Superior temporal gyrus (tissue), 1 donor: ENCODE data around the gene PRDX6.
"Not testable (repeated sequence)": the region's sequence is repeated elsewhere in the genome, so short reads cannot be mapped to it uniquely, and the experiment has no call there.

Experiments
- DNase-seq: peaks from one replicate; pipeline ENCODE4 v3.0.0-alpha.2; 2016; ENCODE audit errors: extremely low spot score

PRDX6 gene

GRCh38 chr1:173477286-173478093 lies at the start of gene PRDX6:
Gene PRDX6, plus strand, starts transcription at chr1:173477335. Its CDS starts 63 bp downstream, at chr1:173477398.
- DNase-seq, result peak; percentile 83

GRCh38 chr1:173429471-173430402 lies 47.4 kb upstream of the PRDX6 start:
- DNase-seq, result peak; percentile 91

- no peak for DNase-seq
Observed at GRCh38 chr1:173430677-173431303, 46.3 kb upstream of the PRDX6 start.

- peak; percentile 99 for DNase-seq
Observed at GRCh38 chr1:173431304-173432045, 45.7 kb upstream of the PRDX6 start.

GRCh38 chr1:173432331-173432730 lies 44.8 kb upstream of the PRDX6 start:
- DNase-seq, result no peak

GRCh38 chr1:173433751-173434326 lies 43.3 kb upstream of the PRDX6 start:
- DNase-seq, result no peak

GRCh38 chr1:173436841-173437428 lies 40.2 kb upstream of the PRDX6 start:
- DNase-seq, result no peak

GRCh38 chr1:173438675-173439074 lies 38.5 kb upstream of the PRDX6 start:
- no peak for DNase-seq

GRCh38 chr1:173440430-173440829 lies 36.7 kb upstream of the PRDX6 start:
- DNase-seq, result no peak

- DNase-seq, result no peak
Observed at GRCh38 chr1:173444757-173445156, 32.4 kb upstream of the PRDX6 start.

- no peak for DNase-seq
Observed at GRCh38 chr1:173445164-173445563, 32.0 kb upstream of the PRDX6 start.

GRCh38 chr1:173445656-173446055 lies 31.5 kb upstream of the PRDX6 start:
- DNase-seq, result no peak

- no peak for DNase-seq
Observed at GRCh38 chr1:173447224-173447623, 29.9 kb upstream of the PRDX6 start.

- no peak for DNase-seq
Observed at GRCh38 chr1:173448945-173449344, 28.2 kb upstream of the PRDX6 start.

GRCh38 chr1:173451981-173452380 lies 25.2 kb upstream of the PRDX6 start:
- peak; percentile 25 for DNase-seq

- no peak for DNase-seq
Observed at GRCh38 chr1:173453982-173454381, 23.2 kb upstream of the PRDX6 start.

- DNase-seq, result no peak
Observed at GRCh38 chr1:173454966-173455524, 22.1 kb upstream of the PRDX6 start.

GRCh38 chr1:173459885-173460284 lies 17.2 kb upstream of the PRDX6 start:
- no peak for DNase-seq

- not testable (repeated sequence) for DNase-seq
Observed at GRCh38 chr1:173462666-173463065, 14.5 kb upstream of the PRDX6 start.

- not testable (repeated sequence) for DNase-seq
Observed at GRCh38 chr1:173464185-173464584, 12.9 kb upstream of the PRDX6 start.
